H1 (cell line): Measurements from ENCODE around the gene DVL2. TPM values are rescaled to one million over a fixed set of nuclear protein-coding genes. Genes with fewer than 3 reads are reported as not detected.

Source experiments
- ATF3 ChIP-seq: IDR thresholded peaks from 2 replicates; pipeline ENCODE4 v1.6.1; 2011; ENCODE audit warnings: low read depth, mild to moderate bottlenecking, low read length; ENCODE audit not compliant: insufficient read depth
- CBX5 ChIP-seq: fragments of 300-800, 300-1000 bp; sonication (generic); IDR thresholded peaks from 2 replicates; pipeline ENCODE4 v1.7.1; 2016; ENCODE audit warnings: antibody characterized with exemption, low read length, low read depth
- CHD2 ChIP-seq: IDR thresholded peaks from 2 replicates; pipeline ENCODE4 v1.6.1; 2012; ENCODE audit warnings: low read length, improper control_type of control experiment
- CREB1 ChIP-seq: IDR thresholded peaks from 2 replicates; pipeline ENCODE4 v1.6.1; 2012; ENCODE audit warnings: inconsistent platforms
- CTCF ChIP-seq, 3 experiments: IDR thresholded peaks; 1 replicate in 2 of 3; 2 replicates in 1 of 3; pipeline versions ENCODE4 v1.5.1 to v1.6.1; 2011; ENCODE audit warnings: low read length in 3 of 3, mild to moderate bottlenecking in 3 of 3, inconsistent platforms in 2 of 3, low read depth in 1 of 3, moderate library complexity in 1 of 3; ENCODE audit not compliant: insufficient read depth in 1 of 3; ENCODE audit errors: control extremely low read depth in 1 of 3
- FOSL1 ChIP-seq: IDR thresholded peaks from 2 replicates; pipeline ENCODE4 v1.6.1; 2011; ENCODE audit warnings: mild to moderate bottlenecking, low read depth, low read length, moderate library complexity; ENCODE audit not compliant: insufficient read depth
- KDM5A ChIP-seq: fragments of 200-600 bp; IDR thresholded peaks from 2 replicates; pipeline ENCODE4 v1.7.1; 2012; ENCODE audit warnings: mild to moderate bottlenecking, low read length, inconsistent platforms, mixed read lengths
- PHF8 ChIP-seq: fragments of 200-600 bp; sonication (generic); conservative IDR thresholded peaks from 2 replicates; pipeline ENCODE4 v1.7.1; 2012; ENCODE audit warnings: low read depth, mild to moderate bottlenecking, inconsistent platforms, low read length, moderate library complexity
- POLR2A ChIP-seq, 2 experiments: IDR thresholded peaks; 1 replicate in 1 of 2; 2 replicates in 1 of 2; pipeline ENCODE4 v1.6.1; 2011; ENCODE audit warnings: low read depth in 2 of 2, low read length in 2 of 2, mild to moderate bottlenecking in 2 of 2; ENCODE audit errors: control extremely low read depth in 1 of 2
- RAD21 ChIP-seq, 2 experiments: IDR thresholded peaks in 1 of 2; conservative IDR thresholded peaks in 1 of 2; 2 replicates each; pipeline ENCODE4 v1.6.1; 2011; ENCODE audit warnings: low read depth in 2 of 2, low read length in 2 of 2, improper control_type of control experiment in 1 of 2, inconsistent platforms in 1 of 2, mild to moderate bottlenecking in 1 of 2, moderate library complexity in 1 of 2
- SIN3A ChIP-seq, 2 experiments: IDR thresholded peaks in 1 of 2; conservative IDR thresholded peaks in 1 of 2; 2 replicates each; pipeline ENCODE4 v1.6.1; 2011 to 2012; ENCODE audit warnings: low read length in 2 of 2, improper control_type of control experiment in 1 of 2, low read depth in 1 of 2, mild to moderate bottlenecking in 1 of 2
- SP1 ChIP-seq: IDR thresholded peaks from 2 replicates; pipeline ENCODE4 v1.6.1; 2011; ENCODE audit warnings: low read depth, low read length
- SP2 ChIP-seq: IDR thresholded peaks from 2 replicates; pipeline ENCODE4 v1.6.1; 2012; ENCODE audit warnings: mild to moderate bottlenecking, low read length, inconsistent platforms
- SP4 ChIP-seq: IDR thresholded peaks from 2 replicates; pipeline ENCODE4 v1.6.1; 2012; ENCODE audit warnings: low read length, inconsistent platforms
- TAF1 ChIP-seq: IDR thresholded peaks from 2 replicates; pipeline ENCODE4 v1.6.1; 2011; ENCODE audit warnings: mild to moderate bottlenecking, low read depth, low read length
- polyA plus RNA-seq, 7 experiments: library from polyadenylated mRNA; depleted of rRNA in 3 of 7; stranded (reverse) in 5 of 7; unstranded in 2 of 7; fragments of >200 nt in 5 of 7; fragments of 200-250 nt in 2 of 7; gene quantifications; 1 replicate in 5 of 7; 2 replicates in 1 of 7; 4 replicates in 1 of 7; pipeline versions ENCODE4 v1.2.1 to v1.2.3, GENCODE V29; 2011 to 2013; ENCODE audit warnings: missing spikeins in 2 of 7, mixed read lengths in 2 of 7
- total RNA-seq: library from RNA; stranded (reverse); fragmentation: NEBNext Ultra II Directional; extraction: Animal tissue kit (Norgen Biotek cat#: 25700); gene quantifications from 2 replicates; pipeline ENCODE4 v1.2.1, GENCODE V29; 2021

Gene DVL2
- total and polyA plus RNA-seq, 2 of the 8 experiments (the other 6 are each of a cell fraction or from before 2014, with no cell fraction given) = 19.0 to 59.6 TPM

GRCh38 chr17:7237761-7238419 lies 3.6 kb upstream of the DVL2 start (continued):
- TF ChIP-seq TAF1 (peak; percentile 64; the same call in 1 of the 2 replicates), ATF3 (no peak), CREB1 (no peak; the same call in 1 of the 2 replicates), SIN3A (conservative IDR thresholded peaks at IDR 0.05 in 1 of 2, IDR thresholded peaks at IDR 0.05 in 1 of 2; ENCODE audit: low read depth in 1 of 2, low read length in 2 of 2) (peak in 1 of 2 experiments; percentile 14; a peak in 1 of 4 replicates), KDM5A (no peak), SP4 (0 out of 2 replicates have a peak, but pooled peaks have one; percentile 51), CTCF (IDR thresholded peaks at IDR 0.05; ENCODE audit: control extremely low read depth in 1 of 3, insufficient read depth in 1 of 3, low read depth in 1 of 3, low read length in 3 of 3) (no peak), PHF8 (peak; percentile 62), CBX5 (no peak), SP1 (peak; percentile 77), SP2 (no peak), CHD2 (no peak), RAD21 (IDR thresholded peaks at IDR 0.05 in 1 of 2, conservative IDR thresholded peaks at IDR 0.05 in 1 of 2; ENCODE audit: low read depth in 2 of 2, low read length in 2 of 2) (no peak), POLR2A (IDR thresholded peaks at IDR 0.05; ENCODE audit: control extremely low read depth in 1 of 2, low read depth in 2 of 2, low read length in 2 of 2) (peak; percentile 37 to 56; a peak in 2 of 3 replicates), FOSL1 (no peak)
